ENCODE data around the gene POGLUT2.

The POGLUT2 gene

DNA sequence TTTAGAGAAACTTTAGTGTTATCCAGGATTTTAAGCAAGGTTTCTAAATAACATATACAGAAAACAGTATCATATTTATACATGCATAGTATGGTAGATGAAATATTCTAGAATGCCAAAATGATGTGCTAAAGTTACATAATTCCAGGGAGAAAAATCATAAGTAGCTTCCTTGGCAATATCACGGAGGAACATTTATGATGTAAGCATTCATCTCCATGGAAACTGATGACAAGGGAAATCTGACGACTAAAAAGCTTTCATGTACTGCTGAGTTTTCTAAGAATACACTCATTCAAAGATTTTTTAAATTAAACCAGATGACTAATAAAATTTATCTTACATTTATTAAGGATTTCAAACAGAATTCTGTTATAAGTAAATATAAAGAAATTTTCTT, 29.9 kb downstream of the POGLUT2 start:
- DNase-seq (ENCODE audit: low read depth), result no peak

GRCh38 chr13:102763741-102764140, 35.0 kb downstream of the POGLUT2 start:
- DNase-seq (ENCODE audit: low read depth), result no peak

- DNase-seq (ENCODE audit: low read depth), result no peak
These were observed 37.7 kb downstream of the POGLUT2 start for GRCh38 chr13:102761071-102761470.

- DNase-seq (ENCODE audit: low read depth), result no peak
These were observed 39.9 kb downstream of the POGLUT2 start for GRCh38 chr13:102758842-102759241.

DNA sequence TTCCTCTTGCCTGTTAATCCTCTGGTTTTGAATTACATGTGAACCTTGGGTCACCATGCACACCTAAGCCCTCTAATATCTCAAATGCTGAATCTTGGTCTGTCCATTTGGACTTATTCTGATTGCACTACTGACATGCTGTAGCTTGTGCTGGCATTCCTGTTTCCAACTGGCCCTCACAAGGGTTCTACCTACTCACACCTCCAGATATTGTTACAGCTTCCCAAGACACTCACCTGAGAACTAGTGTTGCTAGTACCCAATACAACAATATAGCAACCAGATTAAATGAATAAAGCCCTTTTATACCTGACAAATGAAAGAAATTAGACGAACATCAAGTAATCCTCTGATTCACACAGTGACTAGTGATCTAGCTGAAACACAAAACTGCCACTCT, 41.8 kb downstream of the POGLUT2 start:
- DNase-seq (ENCODE audit: low read depth), result no peak

- DNase-seq (ENCODE audit: low read depth), result no peak
These were observed 46.9 kb downstream of the POGLUT2 start for GRCh38 chr13:102751886-102752285.

DNA sequence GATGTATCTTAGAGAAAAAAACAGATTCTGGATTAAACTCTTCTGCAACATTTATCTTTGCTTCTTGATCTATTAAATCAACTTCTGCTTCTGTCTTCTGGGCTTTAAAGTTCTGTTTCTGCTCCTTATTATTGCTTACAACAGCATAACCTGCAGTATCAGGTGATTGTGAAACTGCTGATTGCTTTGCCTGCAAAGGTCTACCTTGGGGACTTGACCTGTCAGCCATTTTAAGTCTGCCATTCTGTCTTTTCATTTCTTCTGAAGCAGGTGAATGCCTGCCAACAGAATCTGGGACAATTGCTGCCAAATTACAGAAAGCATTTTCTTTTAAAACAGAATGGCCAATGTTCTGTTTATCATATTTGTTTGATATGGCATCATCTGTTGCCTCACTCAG, 56.3 kb downstream of the POGLUT2 start:
- no peak for DNase-seq (ENCODE audit: low read depth)

DNA sequence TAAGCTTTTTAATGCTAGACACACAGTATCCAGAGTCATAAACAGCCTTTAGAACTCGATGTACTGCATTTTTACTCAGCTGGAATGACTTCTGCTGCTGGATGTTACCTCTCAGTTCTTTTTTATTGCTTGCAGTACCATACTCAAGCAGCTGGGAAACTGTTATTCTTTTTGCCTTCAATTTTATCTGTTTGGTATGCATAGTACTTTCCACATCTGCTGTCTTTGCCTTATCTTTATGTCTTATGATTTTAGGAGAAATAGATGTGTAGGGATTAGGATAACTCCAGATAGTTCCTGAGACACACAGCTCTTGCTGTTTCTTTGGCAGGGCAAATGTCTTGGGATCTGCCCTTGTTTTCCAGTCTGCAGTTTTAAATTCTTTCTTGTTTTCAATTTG, 56.7 kb downstream of the POGLUT2 start:
- no peak for DNase-seq (ENCODE audit: low read depth)

Data from stromal cell of bone marrow (primary cell).